Epithelial cell of prostate (primary cell): ENCODE data around the gene CCDC150.
A peak's percentile ranks its signal among the peaks of the same experiment; 100 is the strongest.
"Not testable (repeated sequence)": the region's sequence is repeated elsewhere in the genome, so short reads cannot be mapped to it uniquely, and the experiment has no call there.

Experiments
- DNase-seq: peaks from one replicate; pipeline ENCODE4 v3.0.0-alpha.2; 2011; ENCODE audit warnings: low read depth, low spot score
- H3K27ac ChIP-seq: fragments of 450-650 bp; 2 replicates; pipeline ENCODE4 v1.5.1; 2017; ENCODE audit warnings: mild to moderate bottlenecking

CCDC150 gene

DNA sequence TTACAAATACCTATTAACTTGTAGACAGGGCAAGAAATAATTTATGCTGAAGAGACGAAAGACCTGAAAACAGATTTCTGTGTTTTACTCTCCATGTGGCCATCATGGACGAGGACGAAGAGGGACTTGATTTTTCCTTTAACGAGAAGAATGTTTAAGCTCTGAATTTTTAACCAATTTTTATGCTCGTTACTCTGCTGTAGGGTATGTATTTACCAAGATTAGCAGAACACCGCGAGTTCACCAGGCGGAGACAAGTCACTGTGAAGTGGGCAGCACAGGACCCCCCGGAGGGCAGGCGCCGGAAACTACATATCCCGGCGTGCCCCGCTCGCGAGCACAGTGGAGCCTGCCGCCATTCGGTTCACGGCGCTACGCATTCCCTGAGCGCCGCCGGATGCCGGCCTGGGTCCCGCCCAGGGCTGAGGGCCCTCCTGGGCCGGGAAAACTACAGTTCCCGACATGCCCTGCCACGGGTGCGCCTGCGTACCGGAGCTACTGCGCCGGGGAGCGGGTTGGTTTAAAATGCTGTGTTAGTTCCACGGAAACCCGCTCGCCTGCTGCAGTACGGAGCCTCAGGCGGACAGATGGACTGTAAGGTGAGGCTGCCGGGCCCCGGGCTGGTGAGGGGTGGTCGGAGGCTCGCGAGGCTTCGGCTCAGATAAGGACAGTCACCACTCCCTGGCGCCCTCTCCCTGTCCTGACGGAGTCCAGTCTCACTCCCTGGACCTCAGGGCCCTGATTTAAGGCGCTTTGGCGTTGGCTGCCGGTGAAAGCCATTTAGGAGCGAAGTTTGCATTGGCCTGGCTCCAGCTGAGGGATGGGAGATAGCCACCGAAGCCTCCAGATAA, at the start of gene CCDC150:
CCDC150 (plus strand) TSS at position 536 of the 851 bp plus-strand sequence; CDS start at position 588, 52 bp downstream.
- no peak within 1 kb of the TSS for H3K27ac ChIP-seq
- peak; percentile 52 for DNase-seq

DNA sequence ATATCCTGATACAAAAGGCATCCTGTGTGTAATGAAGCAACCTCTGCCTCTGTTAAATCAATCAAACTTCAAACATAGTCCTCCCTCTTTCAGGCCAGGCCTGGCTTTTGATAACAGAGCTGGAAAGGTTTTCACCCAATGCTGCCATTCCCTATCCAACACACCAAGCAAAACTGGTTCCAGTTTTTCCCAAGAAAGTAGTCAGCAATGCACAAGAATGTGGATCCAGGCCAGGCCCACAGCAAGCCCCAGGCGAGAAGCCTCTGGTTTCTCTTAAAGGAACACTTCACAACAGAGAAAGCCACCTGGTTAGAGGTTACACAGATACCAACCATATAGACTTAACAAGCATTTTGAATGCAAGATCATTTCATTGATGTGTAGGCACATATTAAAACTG, 49.2 kb upstream of the CCDC150 start:
- no peak overlapping the region for H3K27ac ChIP-seq
- DNase-seq: no peak

DNA sequence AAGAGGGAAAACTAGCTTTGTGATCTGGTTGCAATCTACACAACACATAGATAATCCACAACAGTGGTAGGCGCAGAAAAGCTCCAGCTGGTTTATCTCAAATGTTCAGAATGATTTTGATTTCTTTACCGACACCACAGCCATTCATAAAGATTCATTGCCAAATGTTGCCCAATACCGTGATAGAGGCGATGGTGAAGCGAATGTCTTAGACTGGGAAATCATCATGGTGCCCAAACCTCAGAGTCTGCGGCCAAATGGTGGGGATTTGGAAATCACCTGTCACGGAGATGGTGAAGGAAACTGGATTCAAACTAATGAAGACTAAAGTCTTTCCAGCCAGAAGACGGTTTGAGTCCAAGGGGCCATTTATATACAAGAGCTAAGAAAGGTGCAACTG, 48.5 kb upstream of the CCDC150 start:
- no peak overlapping the region for H3K27ac ChIP-seq
- DNase-seq: no peak

GRCh38 chr2:196591621-196592022, 47.9 kb upstream of the CCDC150 start:
- no peak for DNase-seq
- no peak overlapping the region for H3K27ac ChIP-seq

DNA sequence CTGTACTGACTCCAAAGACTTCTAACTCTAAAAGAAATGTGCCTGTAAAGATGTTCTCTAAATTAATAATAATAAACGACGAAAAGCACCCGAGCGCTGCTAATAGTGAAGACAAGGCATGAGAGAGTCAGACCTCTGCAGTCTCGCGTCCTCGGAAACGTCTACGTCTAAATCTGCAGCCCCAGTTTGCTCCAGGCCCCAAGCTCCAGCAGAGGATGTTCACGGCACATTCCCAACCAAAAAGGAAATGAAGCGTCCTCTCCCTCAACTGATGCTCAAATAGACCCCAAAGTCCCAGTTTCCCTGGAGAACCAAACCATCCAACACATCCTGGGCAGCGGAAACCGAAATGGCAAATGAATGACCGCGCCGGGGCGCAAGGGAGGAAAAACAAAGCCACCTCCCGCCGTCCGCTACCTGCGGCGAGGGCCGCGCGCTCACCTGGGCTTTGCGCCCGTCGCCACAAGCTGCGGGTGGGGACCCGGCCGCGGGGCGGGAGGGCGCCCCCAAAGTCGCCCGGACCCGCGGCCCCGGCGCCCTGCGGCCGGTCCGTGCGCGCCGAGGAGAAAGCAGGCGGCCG, 47.1 kb upstream of the CCDC150 start:
- DNase-seq: no peak

DNA sequence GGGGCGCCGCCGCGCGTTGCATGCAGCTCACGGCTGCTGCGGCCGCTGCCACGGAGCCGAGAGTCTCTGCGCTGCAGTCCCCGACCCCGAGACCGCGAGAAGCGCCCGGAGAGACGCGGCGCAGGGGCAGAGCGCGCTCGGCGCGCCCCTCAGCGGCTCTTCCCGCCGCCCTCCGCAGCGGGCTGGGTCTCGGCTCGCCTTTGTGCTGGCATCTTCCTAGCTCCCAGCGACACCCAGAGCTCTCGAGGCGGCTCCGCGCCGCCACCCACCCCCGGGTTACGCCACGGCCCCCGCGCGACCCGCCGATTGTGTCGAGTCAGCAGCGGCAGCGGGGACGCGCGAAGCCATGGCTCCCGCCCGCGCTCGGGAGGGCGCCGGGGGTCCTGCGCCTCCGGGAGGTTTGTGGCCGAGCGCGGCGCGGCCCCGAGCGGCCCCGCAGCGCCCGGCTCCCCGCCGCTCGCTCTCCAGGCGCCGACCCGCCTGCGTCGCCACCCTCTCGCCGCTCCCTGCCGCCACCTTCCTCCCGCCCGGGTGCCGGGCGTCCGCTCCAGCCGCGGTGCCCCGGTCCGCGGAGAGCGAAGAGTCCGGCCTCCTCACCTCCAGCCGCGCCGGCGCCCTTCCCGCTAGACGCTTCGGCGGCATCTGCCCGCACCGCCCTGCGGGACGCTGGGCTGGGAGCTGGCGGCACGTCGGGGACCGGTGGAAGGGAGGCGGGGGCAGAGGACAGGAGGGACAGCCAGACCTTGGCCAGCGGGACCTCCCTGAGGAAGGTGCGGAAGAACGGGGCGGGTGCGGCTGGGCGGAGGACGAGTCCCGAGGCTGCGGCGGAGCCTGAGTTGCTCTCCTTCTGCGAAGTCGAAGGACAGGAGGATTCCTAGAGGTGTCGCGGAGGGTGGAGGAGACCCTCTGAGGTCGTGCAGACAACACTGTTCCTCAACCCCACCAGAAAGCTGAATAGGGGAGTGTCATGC, 46.3 kb upstream of the CCDC150 start, which contains the start of gene HECW2:
HECW2 (minus strand) TSS at position 644 of the 971 bp plus-strand sequence.
- no peak for DNase-seq
- no peak within 1 kb of the TSS for H3K27ac ChIP-seq

More for the DNA sequence above, 47.1 kb upstream of the CCDC150 start:
- no peak overlapping the region for H3K27ac ChIP-seq

- DNase-seq: no peak
- no peak overlapping the region for H3K27ac ChIP-seq
Measured at GRCh38 chr2:196594158-196594557, 45.4 kb upstream of the CCDC150 start.

DNA sequence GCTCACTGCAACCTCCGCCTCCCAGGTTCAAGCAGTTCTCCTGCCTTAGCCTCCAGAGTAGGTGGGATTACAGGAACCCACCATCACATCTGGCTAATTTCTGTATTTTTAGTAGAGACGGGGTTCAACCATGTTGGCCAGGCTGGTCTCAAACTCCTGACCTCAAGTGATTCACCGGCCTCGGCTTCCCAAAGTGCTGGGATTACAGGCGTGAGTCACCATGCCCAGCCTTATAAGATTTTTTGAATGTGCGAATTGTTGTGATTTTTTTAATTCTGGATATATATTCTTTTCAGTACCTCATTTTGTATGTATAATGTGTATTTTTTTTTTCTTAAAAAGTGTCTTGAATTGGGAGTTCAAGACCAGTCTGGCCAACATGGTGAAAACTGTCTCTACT, 42.0 kb upstream of the CCDC150 start:
- H3K27ac ChIP-seq: no peak overlapping the region
- no peak for DNase-seq

DNA sequence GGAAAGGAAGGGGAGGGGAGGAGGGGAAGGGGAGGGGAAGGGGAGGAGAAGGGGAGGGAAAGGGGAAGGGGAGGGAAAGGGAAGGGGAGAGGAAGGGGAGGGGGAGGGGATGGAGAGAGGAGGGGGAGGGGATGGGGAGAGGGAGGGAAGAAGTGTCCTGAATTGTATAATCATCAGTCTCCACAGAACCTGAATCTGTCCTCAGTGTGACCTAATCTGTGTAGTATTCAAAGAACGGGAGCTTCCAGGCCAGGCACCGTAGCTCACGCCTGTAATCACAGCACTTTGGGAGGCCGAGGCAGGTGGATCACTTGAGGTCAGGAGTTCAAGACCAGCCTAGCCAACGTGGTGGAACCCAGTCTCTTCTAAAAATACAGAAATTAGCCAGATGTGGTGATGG, 41.1 kb upstream of the CCDC150 start:
- no peak overlapping the region for H3K27ac ChIP-seq

DNA sequence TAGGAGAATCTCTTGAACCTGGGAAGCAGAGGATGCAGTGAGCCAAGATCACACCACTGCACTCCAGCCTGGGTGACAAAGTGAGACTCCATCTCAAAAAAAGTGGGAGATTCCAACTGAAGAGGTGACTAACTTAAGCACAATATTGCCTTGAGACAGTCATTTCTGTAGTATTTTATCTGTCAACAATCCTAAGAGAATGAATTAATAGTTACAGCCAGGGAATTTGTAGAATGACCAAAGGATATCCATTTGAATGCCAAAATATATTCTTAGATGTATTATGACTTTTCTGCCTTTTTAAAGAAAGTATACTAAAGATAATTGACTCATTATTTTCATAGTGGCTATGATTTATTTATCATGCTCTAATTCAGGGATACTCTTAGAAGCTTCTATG, 40.7 kb upstream of the CCDC150 start:
- no peak for DNase-seq
- H3K27ac ChIP-seq: no peak overlapping the region

More for the DNA sequence above, 41.1 kb upstream of the CCDC150 start:
- no peak for DNase-seq

GRCh38 chr2:196601430-196602306, 37.8 kb upstream of the CCDC150 start:
- peak; percentile 46 for DNase-seq
- H3K27ac ChIP-seq: no peak overlapping the region

DNA sequence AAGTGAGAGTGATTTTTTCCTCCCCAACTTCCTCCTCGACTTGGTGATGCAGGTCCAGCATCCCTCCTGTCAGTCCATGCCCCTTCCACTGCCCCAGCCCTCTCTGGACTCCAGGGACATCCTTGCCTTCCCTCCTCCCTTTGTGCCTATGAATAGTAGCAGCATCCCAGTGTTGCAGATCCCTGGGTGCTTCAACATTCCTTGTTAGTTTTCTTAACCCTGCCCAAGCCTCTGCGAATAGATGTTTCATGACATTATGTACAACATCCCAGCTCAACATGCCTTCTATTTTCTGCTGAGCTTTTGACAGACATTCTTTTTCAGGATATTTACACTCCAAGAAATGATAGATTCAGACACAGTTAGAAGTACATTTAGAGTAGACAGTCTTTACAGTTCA, 35.3 kb upstream of the CCDC150 start:
- no peak overlapping the region for H3K27ac ChIP-seq
- DNase-seq: no peak

- DNase-seq: no peak
- no peak overlapping the region for H3K27ac ChIP-seq
Measured at GRCh38 chr2:196606516-196606915, 33.0 kb upstream of the CCDC150 start.

DNA sequence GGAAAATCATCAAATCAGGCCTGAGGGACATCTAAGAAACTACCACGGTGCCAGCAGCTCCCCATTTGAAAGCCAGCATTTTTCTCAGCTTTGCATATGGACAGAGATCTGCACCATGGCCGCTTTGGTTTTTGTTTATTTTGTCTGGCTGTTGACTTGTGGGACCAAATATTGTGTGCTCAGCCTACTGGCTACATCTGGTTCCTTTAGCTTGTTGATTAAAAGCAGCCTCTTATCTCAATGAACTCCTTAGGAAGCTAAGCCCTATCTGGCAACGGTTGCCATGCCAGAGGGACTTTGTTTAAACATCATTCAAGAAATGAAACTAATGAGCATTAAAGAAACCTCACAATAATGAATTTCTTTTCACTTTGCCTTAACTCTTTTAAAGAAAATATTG, 32.4 kb upstream of the CCDC150 start:
- H3K27ac ChIP-seq: no peak overlapping the region
- DNase-seq: no peak

DNA sequence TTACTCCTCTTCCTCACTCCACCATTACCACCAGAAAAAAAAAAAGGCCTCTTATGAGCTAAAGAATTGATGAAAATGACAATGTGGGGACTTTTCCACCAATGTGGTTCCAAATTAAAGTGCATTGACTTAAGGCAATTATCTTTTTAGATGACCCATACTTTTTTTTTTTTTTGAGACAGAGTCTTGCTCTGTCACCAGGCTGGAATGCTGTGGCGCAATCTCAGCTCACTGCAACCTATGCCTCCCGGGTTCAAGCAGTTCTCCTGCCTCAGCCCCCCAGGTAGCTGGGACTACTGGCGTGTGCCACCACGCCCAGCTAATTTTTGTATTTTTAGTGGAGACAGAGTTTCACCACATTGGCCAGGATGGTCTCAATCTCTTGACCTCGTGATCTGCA, 31.6 kb upstream of the CCDC150 start:
- DNase-seq, H3K27ac ChIP-seq: not testable (repeated sequence)

GRCh38 chr2:196609806-196610205, 29.7 kb upstream of the CCDC150 start:
- DNase-seq: no peak

DNA sequence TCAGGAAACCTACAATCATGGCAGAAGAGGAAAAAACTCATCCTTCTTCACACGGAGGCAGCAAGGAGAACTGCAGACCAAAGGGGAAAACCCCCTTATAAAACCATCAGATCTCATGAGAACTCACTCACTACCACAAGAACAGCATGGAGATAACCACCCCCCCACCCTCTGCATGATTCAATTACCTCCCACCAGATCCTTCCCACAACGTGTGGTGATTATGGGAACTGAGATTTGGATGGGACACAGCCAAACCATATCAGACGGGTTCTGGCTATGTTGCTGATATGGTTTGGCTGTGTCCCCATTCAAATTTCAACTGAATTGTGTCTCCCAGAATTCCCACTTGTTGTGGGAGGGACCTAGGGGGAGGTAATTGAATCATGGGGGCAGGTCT, 28.7 kb upstream of the CCDC150 start:
- no peak for DNase-seq
- no peak overlapping the region for H3K27ac ChIP-seq

More at GRCh38 chr2:196609806-196610205, 29.7 kb upstream of the CCDC150 start:
- no peak overlapping the region for H3K27ac ChIP-seq

- no peak overlapping the region for H3K27ac ChIP-seq
- no peak for DNase-seq
Measured at GRCh38 chr2:196613302-196613701, 26.2 kb upstream of the CCDC150 start.

GRCh38 chr2:196617430-196617829, 22.1 kb upstream of the CCDC150 start:
- H3K27ac ChIP-seq: no peak overlapping the region
- DNase-seq: no peak

DNA sequence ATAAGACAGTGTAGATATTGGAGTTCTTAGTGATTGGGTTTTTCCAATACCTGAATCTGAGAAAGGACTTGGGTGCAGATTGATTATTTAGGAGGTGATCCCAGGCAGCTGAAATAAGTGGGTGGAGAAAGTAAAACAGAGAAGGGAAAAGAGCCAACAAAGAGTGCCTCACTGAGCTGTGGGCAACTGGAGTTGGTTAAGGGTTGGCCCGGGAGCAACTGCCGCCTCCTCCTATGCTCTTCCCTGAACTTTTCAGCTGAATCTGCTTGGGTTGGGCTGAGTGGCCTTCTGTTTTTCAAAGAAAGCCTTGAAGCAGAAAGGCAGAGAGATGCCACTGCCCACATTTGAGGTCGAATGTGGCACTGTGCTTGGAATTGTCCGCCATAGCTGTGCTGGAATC, 20.9 kb upstream of the CCDC150 start:
- H3K27ac ChIP-seq: no peak overlapping the region
- DNase-seq: no peak
